Measurements from ENCODE around the gene PEX5. TPM values are rescaled to one million over a fixed set of nuclear protein-coding genes. Genes with fewer than 3 reads are reported as not detected.

PEX5 gene
- total and polyA plus RNA-seq, 2 experiments from 2014 or later: 7.5 to 72.0 TPM

- Histone ChIP-seq H3K36me3 (ENCODE audit: insufficient read depth) (no peaks in the 10 kb centered on the region), H2AFZ (peak overlapping the region; percentile 35), H4K20me1 (replicated peaks; ENCODE audit: insufficient read depth) (no peaks in the 10 kb centered on the region), H3K9me2 (ENCODE audit: insufficient read depth) (no peaks in the 10 kb centered on the region), H3F3A (replicated peaks; ENCODE audit: low read depth) (no peaks in the 10 kb centered on the region), H3K79me2 (replicated peaks; ENCODE audit: insufficient read depth) (no peaks in the 10 kb centered on the region), H3K4me2 (no peak overlapping the region), H3K4me3 (no peak overlapping the region), H3K4me1 (ENCODE audit: insufficient read depth) (no peaks in the 10 kb centered on the region), H3K27me3 (ENCODE audit: insufficient read depth) (no peaks in the 10 kb centered on the region), H3K27ac (ENCODE audit: low read depth) (no peak overlapping the region)
- ATAC-seq (no peak), DNase-seq (ENCODE audit: low spot score) (no peak)
- peaks cover 8% of the 10 kb centered on the region; the same call in 2 of the 3 replicates for H3K9me3 Mint-ChIP-seq
- 0 out of 3 replicates have a peak, but pooled peaks cover 3% of the 10 kb centered on the region for H3K4me1 Mint-ChIP-seq
- H3K27me3 Mint-ChIP-seq (ENCODE audit: insufficient read depth, low read depth, poor library complexity): peaks cover 2% of the 10 kb centered on the region
- peaks cover 4% of the 10 kb centered on the region; the same call in 2 of the 3 replicates for H3K36me3 Mint-ChIP-seq (ENCODE audit: low read depth)
- H3K27ac Mint-ChIP-seq: no peak overlapping the region
- no peak overlapping the region for H3K4me3 Mint-ChIP-seq
- TF ChIP-seq STAT1 (IDR thresholded peaks at IDR 0.05; ENCODE audit: unreplicated experiment) (no peak), CTCF (conservative IDR thresholded peaks at IDR 0.05; ENCODE audit: low read depth in 2 of 2) (no peak), ETS1 (IDR thresholded peaks at IDR 0.05) (no peak), POLR2AphosphoS5 (IDR thresholded peaks at IDR 0.05; ENCODE audit: low read depth) (no peak), REST (IDR thresholded peaks at IDR 0.05; ENCODE audit: unreplicated experiment) (no peak), JUNB (IDR thresholded peaks at IDR 0.05; ENCODE audit: unreplicated experiment) (no peak), ZNF114 (CRISPR knock-in tag; IDR thresholded peaks at IDR 0.05) (no peak), NANOG (IDR thresholded peaks at IDR 0.05; ENCODE audit: borderline replicate concordance) (no peak), ZNF462 (CRISPR knock-in tag; IDR thresholded peaks at IDR 0.05) (no peak), EZH2 (IDR thresholded peaks at IDR 0.05; ENCODE audit: low read depth, unreplicated experiment) (no peak), ZNF331 (CRISPR knock-in tag; IDR thresholded peaks at IDR 0.05; ENCODE audit: low read depth) (no peak), EZH2phosphoT487 (IDR thresholded peaks at IDR 0.05; ENCODE audit: unreplicated experiment) (no peak), CREB1 (CRISPR knock-in tag; IDR thresholded peaks at IDR 0.05; ENCODE audit: low read depth) (no peak)
These were observed 53.0 kb downstream of the PEX5 start for GRCh38 chr12:7242176-7243101.
